GM23248 (cell line): ENCODE measurements around the gene ANKRD63.

Source experiments
- EZH2 ChIP-seq: fragments of 200-600 bp; sonication (generic); IDR thresholded peaks from 2 replicates; pipeline ENCODE4 v1.6.1; 2018; ENCODE audit warnings: antibody characterized with exemption, mild to moderate bottlenecking; ENCODE audit not compliant: insufficient read depth, poor library complexity, severe bottlenecking
- EZH2phosphoT487 ChIP-seq: fragments of 200-600 bp; sonication (generic); IDR thresholded peaks from 2 replicates; pipeline ENCODE4 v1.6.1; 2018; ENCODE audit warnings: antibody characterized with exemption, moderate library complexity, mild to moderate bottlenecking, low read depth; ENCODE audit not compliant: insufficient read depth

GRCh38 chr15:40244961-40245523, 37.8 kb downstream of the ANKRD63 start:
- TF ChIP-seq EZH2 (no peak), EZH2phosphoT487 (no peak)
